IMR-90 (cell line): ENCODE data around the gene AAGAB. TPM values are rescaled to one million over a fixed set of nuclear protein-coding genes. Genes with fewer than 3 reads are reported as not detected.

Experiments
- ATAC-seq: fragments of 200-7000 bp; cut with Tn5 transposase; 2 replicates; pipeline ENCODE4 v1.9.1; 2020; ENCODE audit warnings: low read depth, mild to moderate bottlenecking, moderate library complexity
- BruUV-seq: library from RNA; stranded (reverse); fragments of 400-500 nt; replicated peaks from 2 replicates; lab custom pipeline; 2021; lab: Mats Ljungman, UMichigan
- CTCF ChIA-PET: fragments of 300-600 bp; formaldehyde crosslinking; extraction: SDS; loops from one replicate; lab custom pipeline; 2021; ENCODE audit warnings: antibody characterized with exemption; lab: Yijun Ruan, JAX
- POLR2A ChIA-PET: fragments of 300-600 bp; sonication (Branson Sonifier 250); formaldehyde crosslinking; loops from one replicate; lab custom pipeline; 2022; ENCODE audit warnings: antibody characterized with exemption; ENCODE audit not compliant: unreplicated experiment; lab: Charles Lee
- DNase-seq: peaks from one replicate; pipeline ENCODE4 v3.0.0; 2013
- H2AFZ ChIP-seq: replicated peaks from 2 replicates; pipeline ENCODE3; 2013; ENCODE audit warnings: low read length, mild to moderate bottlenecking; ENCODE audit not compliant: poor library complexity
- H2AK5ac ChIP-seq: 2 replicates; pipeline ENCODE4 v1.6.1; 2013; ENCODE audit warnings: low read depth, low read length, inconsistent platforms
- H2AK9ac ChIP-seq: replicated peaks from 2 replicates; pipeline ENCODE3; 2013; ENCODE audit warnings: mild to moderate bottlenecking, low read depth, low read length, moderate library complexity; ENCODE audit not compliant: poor library complexity
- H2BK120ac ChIP-seq: 2 replicates; pipeline ENCODE4 v1.6.1; 2013; ENCODE audit warnings: low read depth, low read length, inconsistent platforms
- H2BK15ac ChIP-seq: 3 replicates; pipeline ENCODE4 v1.6.1; 2013; ENCODE audit warnings: low read depth, low read length, inconsistent platforms
- H2BK20ac ChIP-seq: 2 replicates; pipeline ENCODE4 v1.6.1; 2013; ENCODE audit warnings: low read depth, mild to moderate bottlenecking, inconsistent platforms, low read length, moderate library complexity
- H2BK5ac ChIP-seq: 2 replicates; pipeline ENCODE4 v1.6.1; 2013; ENCODE audit warnings: mild to moderate bottlenecking, low read depth, low read length, inconsistent platforms; ENCODE audit not compliant: poor library complexity, severe bottlenecking
- H3K14ac ChIP-seq: replicated peaks from 2 replicates; pipeline ENCODE4 v1.6.1; 2013; ENCODE audit warnings: low read depth, low read length, inconsistent platforms
- H3K18ac ChIP-seq: 2 replicates; pipeline ENCODE4 v1.6.1; 2013; ENCODE audit warnings: low read depth, low read length, control low read depth
- H3K23ac ChIP-seq: 2 replicates; pipeline ENCODE4 v1.6.1; 2013; ENCODE audit warnings: low read depth, low read length, inconsistent platforms
- H3K27ac ChIP-seq: 2 replicates; pipeline ENCODE4 v1.5.1; 2013; ENCODE audit warnings: mild to moderate bottlenecking, control low read depth, low read length; ENCODE audit not compliant: insufficient read depth
- H3K27me3 ChIP-seq: 2 replicates; pipeline ENCODE4 v1.6.1; 2013; ENCODE audit warnings: low read length; ENCODE audit not compliant: control insufficient read depth, insufficient read depth
- H3K36me3 ChIP-seq: 2 replicates; pipeline ENCODE4 v1.6.1; 2013; ENCODE audit warnings: low read length, mixed read lengths; ENCODE audit not compliant: control insufficient read depth, insufficient read depth
- H3K4ac ChIP-seq: 2 replicates; pipeline ENCODE4 v1.6.1; 2013; ENCODE audit warnings: low read depth, low read length, inconsistent platforms
- H3K4me1 ChIP-seq: 2 replicates; pipeline ENCODE4 v1.6.1; 2013; ENCODE audit warnings: low read length, mixed read lengths; ENCODE audit not compliant: control insufficient read depth, insufficient read depth
- H3K4me2 ChIP-seq: 2 replicates; pipeline ENCODE4 v1.6.1; 2013; ENCODE audit warnings: low read depth, mild to moderate bottlenecking, control low read depth, low read length, moderate library complexity
- H3K4me3 ChIP-seq: 2 replicates; pipeline ENCODE4 v1.5.1; 2013; ENCODE audit warnings: low read depth, mild to moderate bottlenecking, control low read depth, low read length, moderate library complexity; ENCODE audit not compliant: insufficient read depth
- H3K56ac ChIP-seq: 2 replicates; pipeline ENCODE4 v1.6.1; 2013; ENCODE audit warnings: low read length, inconsistent platforms; ENCODE audit not compliant: insufficient read depth; ENCODE audit errors: extremely low read depth
- H3K79me1 ChIP-seq, 2 experiments: 2 replicates each; pipeline ENCODE4 v1.6.1; 2013; ENCODE audit warnings: low read length in 2 of 2, inconsistent platforms in 1 of 2, low read depth in 1 of 2
- H3K9ac ChIP-seq: 2 replicates; pipeline ENCODE4 v1.6.1; 2013; ENCODE audit warnings: low read depth, low read length, control low read depth
- H3K9me1 ChIP-seq: 2 replicates; pipeline ENCODE4 v1.6.1; 2013; ENCODE audit warnings: low read length, inconsistent platforms; ENCODE audit not compliant: insufficient read depth
- H3K9me3 ChIP-seq: 2 replicates; pipeline ENCODE4 v1.6.1; 2013; ENCODE audit warnings: low read length; ENCODE audit not compliant: control insufficient read depth, insufficient read depth
- H4K20me1 ChIP-seq: 2 replicates; pipeline ENCODE4 v1.6.1; 2013; ENCODE audit warnings: low read length, inconsistent platforms; ENCODE audit not compliant: insufficient read depth
- H4K5ac ChIP-seq: 2 replicates; pipeline ENCODE4 v1.6.1; 2013; ENCODE audit warnings: mild to moderate bottlenecking, low read depth, low read length, control low read depth
- H4K8ac ChIP-seq, 2 experiments: 2 replicates each; pipeline ENCODE4 v1.6.1; 2013; ENCODE audit warnings: low read depth in 2 of 2, low read length in 2 of 2, control low read depth in 1 of 2, inconsistent platforms in 1 of 2
- H4K91ac ChIP-seq: 2 replicates; pipeline ENCODE4 v1.6.1; 2013; ENCODE audit warnings: low read depth, low read length, inconsistent platforms; ENCODE audit not compliant: insufficient read depth
- CEBPB ChIP-seq: IDR thresholded peaks from 2 replicates; pipeline ENCODE4 v1.6.1; 2012; ENCODE audit warnings: low read depth, low read length, improper control_type of control experiment
- CHD1 ChIP-seq: IDR thresholded peaks from 2 replicates; pipeline ENCODE4 v1.6.1; 2012; ENCODE audit warnings: low read depth, low read length, improper control_type of control experiment
- FOS ChIP-seq: fragments of 150-350 bp; IDR thresholded peaks from 2 replicates; pipeline ENCODE4 v1.6.1; 2016; ENCODE audit warnings: low read depth, low read length
- MAFK ChIP-seq: IDR thresholded peaks from 2 replicates; pipeline ENCODE4 v1.6.1; 2012; ENCODE audit warnings: low read depth, low read length, improper control_type of control experiment
- MXI1 ChIP-seq: IDR thresholded peaks from 2 replicates; pipeline ENCODE4 v1.6.1; 2012; ENCODE audit warnings: low read depth, mild to moderate bottlenecking, low read length, moderate library complexity, borderline replicate concordance
- NFE2L2 ChIP-seq: fragments of 150-350 bp; IDR thresholded peaks from 2 replicates; pipeline ENCODE4 v1.6.1; 2016; ENCODE audit warnings: low read depth, mild to moderate bottlenecking, low read length
- RCOR1 ChIP-seq: IDR thresholded peaks from 2 replicates; pipeline ENCODE4 v1.6.1; 2012; ENCODE audit warnings: mild to moderate bottlenecking, low read length, improper control_type of control experiment; ENCODE audit not compliant: insufficient replicate concordance
- SMC3 ChIP-seq: fragments of 150-350 bp; IDR thresholded peaks from 2 replicates; pipeline ENCODE4 v1.6.1; 2016; ENCODE audit warnings: low read depth, mild to moderate bottlenecking, antibody characterized with exemption, low read length, moderate library complexity
- WGBS, 2 experiments: methylation state at CpG; one replicate each; pipeline versions ENCODE4 v1.1.5 to v1.1.7; 2013; ENCODE audit warnings: missing lambda C conversion rate in 2 of 2; ENCODE audit not compliant: insufficient read length in 1 of 2; ENCODE audit errors: extremely low coverage in 2 of 2; 5-methylcytosine and 5-hydroxymethylcytosine counted together
- dilution Hi-C: fragments of 300-500 bp; cut with HindIII; formaldehyde crosslinking; loops from one replicate; pipeline ENCODE4 v1.14.3; 2018; ENCODE audit warnings: low sequenced_read_pairs; ENCODE audit not compliant: unreplicated experiment
- in situ Hi-C: fragments of 300-500 bp; cut with MboI; formaldehyde crosslinking; loops from 3 replicates; pipeline ENCODE4 v1.14.3; 2019; ENCODE audit warnings: low sequenced_read_pairs, inconsistent platforms, mixed read lengths
- intact Hi-C: fragments of 100-400 bp; cut with micrococcal nuclease; formaldehyde crosslinking; loops from 2 replicates; pipeline ENCODE4 v1.10.0; 2022
- polyA plus RNA-seq, 3 experiments: library from polyadenylated mRNA; depleted of rRNA; stranded (reverse); fragments of >200 nt; gene quantifications; 2 replicates each; pipeline ENCODE4 v1.2.3, GENCODE V29; 2012; ENCODE audit warnings: low replicate concordance in 1 of 3
- total RNA-seq: library from RNA; depleted of rRNA; stranded (reverse); fragments of >200 nt; gene quantifications from 2 replicates; pipeline ENCODE4 v1.2.3, GENCODE V29; 2012

AAGAB gene
- total and polyA plus RNA-seq, 2 of the 4 experiments (the other 2 are of a cell fraction): 26.1 to 69.7 TPM

DNA sequence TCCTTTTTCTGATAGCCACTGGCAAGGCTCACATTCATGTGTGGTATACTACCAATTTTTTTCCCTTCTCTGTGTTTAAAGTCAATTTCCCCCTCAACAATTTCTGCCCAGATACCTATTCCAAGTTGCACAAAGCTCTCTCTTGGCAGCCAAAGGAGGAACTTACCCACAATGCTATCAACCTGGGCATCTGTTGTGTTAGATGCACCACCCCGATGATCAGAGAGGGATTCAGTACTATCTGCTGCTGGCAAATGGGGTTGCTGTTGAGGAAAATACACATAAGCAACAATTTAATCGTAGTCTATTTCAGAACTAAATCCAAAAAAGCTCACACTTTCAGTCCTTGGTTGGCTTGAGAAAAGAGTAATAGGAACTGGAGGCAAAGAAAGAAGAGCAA is 46.1 kb downstream of the AAGAB start:
- peaks cover 3 to 6% of the 10 kb centered on the region in 2 experiments; a peak in 1 of 4 replicates for H3K79me1 ChIP-seq
- no peaks in the 10 kb centered on the region for H3K27me3 ChIP-seq
- intact Hi-C loops: no loop called here
- H3K23ac ChIP-seq: no peak overlapping the region
- dilution Hi-C loops: no loop called here
- H4K8ac ChIP-seq: no peak overlapping the region
- H3K4me2 ChIP-seq: no peak overlapping the region
- in situ Hi-C loops: no loop called here
- H2BK20ac ChIP-seq: no peak overlapping the region
- WGBS, 2 experiments: no CpG with 5 or more reads among the region's 2 CpGs
- no TSS peak for BruUV-seq
- H3K9me3 ChIP-seq: no peaks in the 10 kb centered on the region
- H3K4me1 ChIP-seq: peaks cover 1% of the 10 kb centered on the region; the same call in 1 of the 2 replicates
- POLR2A ChIA-PET: no interaction called here
- H3K18ac ChIP-seq: no peak overlapping the region
- CTCF ChIA-PET: no interaction called here
- TF ChIP-seq NFE2L2 (no peak), MXI1 (no peak), CEBPB (no peak), FOS (no peak), CHD1 (no peak), MAFK (no peak), RCOR1 (no peak), SMC3 (no peak)
- no peak overlapping the region for H2BK15ac ChIP-seq
- H3K9ac ChIP-seq: no peak overlapping the region
- ATAC-seq (no peak), DNase-seq (no peak)
- H3K4ac ChIP-seq: no peak overlapping the region
- no peak overlapping the region for H3K27ac ChIP-seq
- H4K20me1 ChIP-seq: no peaks in the 10 kb centered on the region
- H2AK9ac ChIP-seq: no peak overlapping the region
- no peak overlapping the region for H2BK120ac ChIP-seq
- H2AK5ac ChIP-seq: no peak overlapping the region
- no peak overlapping the region for H3K56ac ChIP-seq
- H4K5ac ChIP-seq: no peak overlapping the region
- H2AFZ ChIP-seq: no peak overlapping the region
- peaks cover 3% of the 10 kb centered on the region; the same call in 1 of the 2 replicates for H3K9me1 ChIP-seq
- H4K91ac ChIP-seq: no peak overlapping the region
- H3K14ac ChIP-seq: no peak overlapping the region
- H3K36me3 ChIP-seq: peaks cover 3% of the 10 kb centered on the region
- no peak overlapping the region for H3K4me3 ChIP-seq
- no peak overlapping the region for H2BK5ac ChIP-seq
